Fibroblast of lung (primary cell): ENCODE data around the gene DPYD.

ENCODE experiments used
- CTCF ChIP-seq, 2 donors: IDR thresholded peaks in 1 of 2; conservative IDR thresholded peaks in 1 of 2; 1 replicate in 1 of 2; 2 replicates in 1 of 2; pipeline ENCODE4 v1.5.1; 2011 to 2012; ENCODE audit warnings: low read length in 2 of 2, control low read depth in 1 of 2, inconsistent platforms in 1 of 2, low read depth in 1 of 2, mild to moderate bottlenecking in 1 of 2
- EZH2 ChIP-seq: IDR thresholded peaks from 2 replicates; pipeline ENCODE4 v1.5.1; 2012; ENCODE audit warnings: low read length, control low read depth, mild to moderate bottlenecking; ENCODE audit errors: missing control alignments

- TF ChIP-seq CTCF (conservative IDR thresholded peaks at IDR 0.05 in 1 of 2, IDR thresholded peaks at IDR 0.05 in 1 of 2; ENCODE audit: low read depth in 1 of 2, low read length in 2 of 2) (no peak), EZH2 (no peak)
Observed at GRCh38 chr1:97092824-97093223, 828.0 kb downstream of the DPYD start.
